HepG2 (cell line): ENCODE data around the gene SHISA9. TPM values are rescaled to one million over a fixed set of nuclear protein-coding genes. Genes with fewer than 3 reads are reported as not detected.

Source experiments
- CREB1 ChIP-seq, 2 experiments: fragments of 450-650 bp in 1 of 2; IDR thresholded peaks; 2 replicates each; pipeline ENCODE4 v1.6.1; 2016 to 2017; ENCODE audit warnings: control low read depth in 1 of 2, mild to moderate bottlenecking in 1 of 2, missing compliant biosample characterization in 1 of 2, missing genetic modification characterization in 1 of 2
- MAFF ChIP-seq: IDR thresholded peaks from 2 replicates; pipeline ENCODE4 v1.6.1; 2011; ENCODE audit warnings: low read depth, low read length, improper control_type of control experiment
- REST ChIP-seq, 2 experiments: IDR thresholded peaks; 2 replicates each; pipeline ENCODE4 v1.6.1; 2011 to 2012; ENCODE audit warnings: low read length in 2 of 2, borderline replicate concordance in 1 of 2, low read depth in 1 of 2, mild to moderate bottlenecking in 1 of 2, moderate library complexity in 1 of 2
- USF2 ChIP-seq, 2 experiments: sonication (generic) in 1 of 2; formaldehyde crosslinking in 1 of 2; IDR thresholded peaks; 2 replicates each; pipeline versions ENCODE4 v1.5.1 to v1.6.1; 2011 to 2020; ENCODE audit warnings: borderline replicate concordance in 1 of 2, low read depth in 1 of 2, low read length in 1 of 2, mild to moderate bottlenecking in 1 of 2, missing genetic modification reagents in 1 of 2, moderate library complexity in 1 of 2
- ZNF775 ChIP-seq: sonication (generic); formaldehyde crosslinking; IDR thresholded peaks from 2 replicates; pipeline ENCODE4 v1.4.0; 2020; ENCODE audit warnings: missing genetic modification reagents, mild to moderate bottlenecking, moderate library complexity, borderline replicate concordance
- polyA plus RNA-seq, 8 experiments: library from polyadenylated mRNA; depleted of rRNA in 3 of 8; stranded (reverse) in 7 of 8; unstranded in 1 of 8; fragments of >200 nt; fragmentation: Illumina TruSeq in 4 of 8; extraction: Trizol in 4 of 8; gene quantifications; 2 replicates each; pipeline versions ENCODE4 v1.2.1 to v1.2.3, GENCODE V29; 2011 to 2016; ENCODE audit warnings: low read depth in 4 of 8, missing spikeins in 1 of 8, mixed read lengths in 1 of 8; ENCODE audit not compliant: insufficient read depth in 1 of 8
- total RNA-seq, 5 experiments: library from RNA; depleted of rRNA; stranded (reverse); fragments of >200 nt; fragmentation: Illumina TruSeq; extraction: Trizol; gene quantifications; 2 replicates each; pipeline ENCODE4 v1.2.3, GENCODE V29; 2016; ENCODE audit warnings: low read depth in 1 of 5

Gene SHISA9
- total and polyA plus RNA-seq, 2 of the 13 experiments (the other 11 are each of a cell fraction or from before 2014, with no cell fraction given) = 0.01 TPM; not detected in 1

- peak; percentile 62 for TF ChIP-seq MAFF
- no peak; a peak in 1 of 4 replicates for TF ChIP-seq REST (IDR thresholded peaks at IDR 0.05; ENCODE audit: borderline replicate concordance in 1 of 2, low read depth in 1 of 2, low read length in 2 of 2)
- TF ChIP-seq USF2 (IDR thresholded peaks at IDR 0.05; ENCODE audit: low read depth, low read length) = peak; percentile 70
- no peak for TF ChIP-seq USF2 (CRISPR knock-in tag; IDR thresholded peaks at IDR 0.05; ENCODE audit: borderline replicate concordance)
- TF ChIP-seq CREB1 (IDR thresholded peaks at IDR 0.05) = peak; percentile 72
- TF ChIP-seq CREB1 (CRISPR knock-in tag; IDR thresholded peaks at IDR 0.05) = peak; percentile 66; the same call in 1 of the 2 replicates
- no peak for TF ChIP-seq ZNF775
These were observed 208.9 kb downstream of the SHISA9 start (continued) for GRCh38 chr16:13110124-13110796.
